HCEC 1CT (cell line): ENCODE measurements around the gene KRTAP12-1.
"Not testable (repeated sequence)": the region's sequence is repeated elsewhere in the genome, so short reads cannot be mapped to it uniquely, and the experiment has no call there.

ENCODE experiments used
- DNase-seq: peaks from one replicate; pipeline ENCODE4 v3.0.0-alpha.2; 2017

The KRTAP12-1 gene

GRCh38 chr21:44664691-44665090 is 17.3 kb downstream of the KRTAP12-1 start:
- DNase-seq: no peak

DNA sequence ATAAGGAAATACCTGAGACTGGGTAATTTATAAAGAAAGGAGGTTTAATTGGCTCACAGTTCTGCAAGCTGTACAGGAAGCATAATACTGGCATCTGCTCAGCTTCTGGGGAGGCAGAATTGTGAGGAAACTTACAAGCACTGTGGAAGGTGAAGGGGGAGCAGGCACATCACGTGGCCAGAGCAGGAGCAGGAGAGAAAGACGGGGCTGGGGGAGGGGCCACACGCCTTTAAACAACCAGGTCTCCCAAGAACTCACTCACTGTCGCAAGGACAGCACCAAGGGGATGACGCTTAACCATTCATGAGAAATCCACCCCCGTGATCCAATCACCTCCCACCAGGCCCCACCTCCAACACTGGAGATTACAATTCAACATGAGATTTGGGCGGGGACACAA is 20.4 kb downstream of the KRTAP12-1 start:
- not testable (repeated sequence) for DNase-seq

- DNase-seq: no peak
Measured at GRCh38 chr21:44658913-44659595, 22.9 kb downstream of the KRTAP12-1 start.

- DNase-seq: no peak
Measured at GRCh38 chr21:44658541-44658910, 23.4 kb downstream of the KRTAP12-1 start.

- DNase-seq: no peak
Measured at GRCh38 chr21:44657635-44658540, 24.1 kb downstream of the KRTAP12-1 start, which contains the start of gene KRTAP12-3. Gene KRTAP12-3, plus strand, starts transcription at chr21:44657932. Its CDS starts 48 bp downstream, at chr21:44657980.

DNA sequence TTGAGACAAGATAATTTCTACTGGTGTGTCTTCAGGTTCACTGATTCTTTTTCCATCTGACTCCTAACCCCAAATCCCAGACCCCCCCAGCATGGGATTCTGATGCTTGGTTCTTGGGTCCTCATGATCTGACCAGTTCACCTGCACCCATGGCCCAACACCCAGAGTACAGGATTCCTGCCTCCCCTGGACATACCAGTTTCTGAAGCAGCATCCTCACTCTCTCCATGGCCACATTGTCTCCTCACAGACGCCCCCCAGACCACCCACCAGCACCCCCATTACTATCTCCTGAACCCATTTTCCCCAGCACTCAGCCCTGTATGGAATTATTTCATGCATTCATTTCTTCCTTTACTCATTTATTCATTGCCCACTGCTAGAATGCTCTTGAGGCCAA is 25.1 kb downstream of the KRTAP12-1 start:
- no peak for DNase-seq

- DNase-seq: no peak
Measured at GRCh38 chr21:44654576-44655175, 27.3 kb downstream of the KRTAP12-1 start, which contains the start of gene KRTAP12-4. Gene KRTAP12-4, minus strand, starts transcription at chr21:44654659. Its CDS starts 45 bp downstream, at chr21:44654614.

GRCh38 chr21:44653656-44654575 is 28.0 kb downstream of the KRTAP12-1 start:
- no peak for DNase-seq

GRCh38 chr21:44653123-44653522 is 28.8 kb downstream of the KRTAP12-1 start:
- DNase-seq: no peak

- no peak for DNase-seq
Measured at GRCh38 chr21:44650973-44651675, 30.8 kb downstream of the KRTAP12-1 start.

DNA sequence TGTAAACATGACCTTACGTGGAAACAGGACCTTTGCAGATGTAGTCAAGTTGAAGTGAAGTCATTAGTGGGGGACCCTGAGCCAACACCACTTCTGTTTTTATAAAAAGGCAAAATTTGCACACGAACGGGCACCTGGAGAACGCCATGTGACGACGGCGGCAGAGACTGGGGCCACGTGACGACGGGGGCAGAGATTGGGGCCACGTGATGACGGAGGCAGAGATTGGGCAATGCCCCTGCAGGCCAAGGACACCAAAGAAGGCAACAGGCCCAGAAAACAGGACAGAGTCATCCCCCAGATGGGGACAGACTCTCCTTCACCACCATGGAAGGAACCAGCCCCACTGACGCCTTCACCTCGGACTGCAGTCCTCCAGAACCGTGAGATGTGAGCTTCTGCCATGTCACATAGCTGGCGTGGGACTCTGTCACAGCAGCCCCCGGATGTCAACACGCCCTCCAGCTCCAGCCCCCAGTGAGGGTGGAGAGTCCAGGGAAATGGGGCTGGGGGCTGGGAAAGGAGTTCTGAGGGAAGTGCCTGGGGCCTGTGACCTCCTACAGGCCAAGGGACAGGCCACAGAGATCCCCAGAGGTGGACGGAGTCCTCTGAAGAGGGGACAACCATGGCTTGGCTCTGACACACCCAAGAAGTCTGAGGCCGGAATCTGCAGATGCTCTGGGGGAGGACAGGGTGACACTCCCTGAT is 31.5 kb downstream of the KRTAP12-1 start:
- DNase-seq: no peak

- DNase-seq: no peak
Measured at GRCh38 chr21:44649521-44650100, 32.4 kb downstream of the KRTAP12-1 start.

DNA sequence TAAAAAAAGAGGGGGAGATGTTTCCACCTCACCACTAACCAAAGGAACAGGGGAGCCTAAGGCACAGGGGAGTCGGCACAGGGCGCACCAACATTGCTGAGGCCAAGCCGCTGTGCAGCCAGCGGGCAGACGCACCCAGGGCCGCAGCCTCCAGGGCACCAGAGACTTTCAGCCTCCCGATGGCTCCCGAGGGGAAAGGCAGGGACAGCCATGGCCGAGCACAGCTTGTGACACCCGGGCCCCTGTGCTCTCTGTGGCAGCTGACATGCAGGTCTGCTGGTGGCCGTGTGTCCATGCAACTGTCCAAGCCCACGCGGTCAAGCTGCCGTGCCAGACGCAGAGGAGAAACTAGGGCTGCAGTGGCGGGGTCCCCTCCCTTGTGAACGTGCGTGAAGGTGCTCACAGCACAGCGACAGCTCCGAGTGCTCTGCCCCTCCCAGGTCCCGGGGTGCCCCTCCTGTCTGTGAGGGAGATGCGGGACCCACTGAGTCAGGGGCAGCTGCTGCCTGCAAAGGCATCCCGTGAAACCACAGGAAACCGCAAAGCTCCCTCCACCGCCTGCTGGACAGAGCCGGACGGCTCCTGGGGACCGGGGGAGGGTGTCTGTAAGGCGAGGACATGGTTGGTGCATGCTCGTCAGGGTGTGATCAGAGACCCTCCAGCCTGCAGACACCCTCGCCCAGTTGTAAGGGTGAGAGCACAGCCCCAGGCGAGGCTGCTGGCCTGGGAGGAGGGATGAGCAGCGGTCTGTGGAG is 33.2 kb downstream of the KRTAP12-1 start:
- no peak for DNase-seq

DNA sequence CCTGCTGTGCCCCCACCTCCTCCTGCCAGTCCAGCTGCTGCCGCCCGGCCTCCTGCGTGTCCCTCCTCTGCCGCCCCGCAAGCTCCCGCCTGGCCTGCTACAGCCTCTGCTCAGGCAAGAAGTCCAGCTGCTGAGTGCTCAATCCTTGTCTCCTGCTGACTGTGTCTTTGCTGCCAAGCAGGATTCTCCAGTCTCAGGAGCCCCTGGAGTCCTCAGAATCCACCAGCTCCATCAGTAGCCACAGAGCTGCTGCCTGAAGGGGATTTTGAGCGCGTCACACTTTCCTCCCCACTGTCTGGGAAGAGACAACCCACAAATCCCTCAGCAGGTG is 34.8 kb downstream of the KRTAP12-1 start:
- DNase-seq: no peak

GRCh38 chr21:44646366-44647221 is 35.4 kb downstream of the KRTAP12-1 start, which contains the start of gene KRTAP10-11:
Gene KRTAP10-11, plus strand, starts transcription at chr21:44646414. Its CDS starts 45 bp downstream, at chr21:44646459.
- DNase-seq: not testable (repeated sequence)

DNA sequence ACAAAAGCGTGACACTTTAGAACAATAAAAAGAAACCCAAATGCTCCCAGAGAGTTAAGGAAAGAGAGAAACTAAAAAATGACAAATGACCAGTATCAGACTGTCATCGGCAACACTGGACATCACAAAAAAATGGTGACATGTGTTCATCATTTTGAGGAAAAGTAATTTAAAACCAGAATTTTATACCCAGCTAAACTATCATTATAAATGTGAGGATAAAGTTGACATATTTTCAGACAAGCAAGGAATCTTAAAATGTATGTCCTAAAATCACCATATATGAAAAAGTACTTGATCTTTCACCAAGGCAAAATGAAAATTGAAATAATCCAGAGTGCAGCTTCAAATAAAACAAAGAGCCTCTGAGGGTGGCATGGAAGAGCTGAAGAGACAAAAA is 37.1 kb downstream of the KRTAP12-1 start:
- DNase-seq: no peak

- DNase-seq: no peak
Measured at GRCh38 chr21:44643741-44644310, 38.1 kb downstream of the KRTAP12-1 start.

DNA sequence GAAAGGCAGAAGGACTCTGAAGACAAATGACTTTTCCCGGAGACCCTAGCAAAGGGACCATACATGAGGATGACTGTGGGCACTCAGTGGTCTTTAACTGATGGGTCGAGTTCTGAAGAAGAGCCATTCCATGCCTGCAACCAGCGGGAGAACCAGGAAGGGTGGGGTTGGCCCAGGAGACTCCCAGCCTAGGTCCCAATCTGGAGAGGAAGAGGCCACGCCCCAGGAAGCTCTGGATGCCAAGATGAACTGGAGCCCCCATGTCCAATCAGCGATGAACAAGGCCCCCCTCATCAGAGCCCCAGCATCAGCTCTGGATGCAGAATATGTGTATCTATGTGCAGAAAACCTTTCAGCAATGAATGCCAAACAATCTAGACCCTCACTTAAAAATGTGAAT is 41.2 kb downstream of the KRTAP12-1 start:
- no peak for DNase-seq

DNA sequence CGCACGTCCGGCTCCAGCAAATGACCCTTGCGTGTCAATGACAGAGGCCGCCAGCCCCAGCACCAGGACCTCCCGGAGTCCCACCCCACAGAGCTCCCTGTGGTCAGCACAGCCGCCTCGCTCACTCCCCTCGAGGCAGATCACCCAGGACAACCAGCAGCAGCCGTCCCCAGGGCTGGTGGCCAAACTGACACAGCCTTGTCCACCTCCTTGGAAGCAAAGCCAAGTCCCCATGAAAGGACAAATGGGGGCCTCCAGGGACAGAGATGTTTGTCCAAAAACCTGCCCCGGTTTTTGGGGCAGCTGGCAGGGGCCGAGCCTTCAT is 42.7 kb downstream of the KRTAP12-1 start:
- DNase-seq: no peak
